Thyroid gland (tissue), 4 donors: Measurements from ENCODE around the gene TLE5. TPM values are rescaled to one million over a fixed set of nuclear protein-coding genes. Genes with fewer than 3 reads are reported as not detected.
A peak's percentile ranks its signal among the peaks of the same experiment; 100 is the strongest.
"Not testable (repeated sequence)": the region's sequence is repeated elsewhere in the genome, so short reads cannot be mapped to it uniquely, and the experiment has no call there.

ENCODE experiments used
- DNase-seq, 2 donors: peaks; one replicate each; pipeline ENCODE4 v3.0.0-alpha.2; 2019
- H3K27ac ChIP-seq, 3 donors: fragments of 200-600 bp; sonication (generic); 1 replicate in 2 of 3; 2 replicates in 1 of 3; pipeline ENCODE4 v1.5.1; 2016 to 2019; ENCODE audit warnings: mild to moderate bottlenecking in 1 of 3, moderate library complexity in 1 of 3
- H3K27me3 ChIP-seq: fragments of 200-600 bp; sonication (generic); one replicate; pipeline ENCODE4 v1.5.1; 2019
- H3K36me3 ChIP-seq, 2 donors: fragments of 200-600 bp; sonication (generic); one replicate each; pipeline ENCODE4 v1.5.1; 2016 to 2019
- H3K4me1 ChIP-seq, 2 donors: fragments of 200-600 bp; sonication (generic); one replicate each; pipeline ENCODE4 v1.5.1; 2017 to 2019
- H3K4me3 ChIP-seq, 3 donors: fragments of 200-600 bp; sonication (generic); replicated peaks in 1 of 3; 1 replicate in 2 of 3; 2 replicates in 1 of 3; pipeline ENCODE4 v1.5.1; 2016; ENCODE audit warnings: mild to moderate bottlenecking in 1 of 3
- H3K9me3 ChIP-seq: fragments of 200-600 bp; sonication (generic); one replicate; pipeline ENCODE4 v1.5.1; 2017
- POLR2A ChIP-seq, 2 donors: fragments of 450-650 bp; IDR thresholded peaks; one replicate each; pipeline ENCODE4 v1.6.1; 2017; ENCODE audit warnings: antibody characterized with exemption in 2 of 2, mild to moderate bottlenecking in 2 of 2, moderate library complexity in 1 of 2
- WGBS, 2 donors: methylation state at CpG; one replicate each; pipeline ENCODE4 v1.1.5; 2017; 5-methylcytosine and 5-hydroxymethylcytosine counted together
- intact Hi-C: fragments of 100-400 bp; cut with DNase I; formaldehyde crosslinking; loops from one replicate; pipeline ENCODE4 v1.15.1; 2023
- total RNA-seq, 4 donors: library from RNA; depleted of rRNA; stranded (reverse); fragments of >200 nt; gene quantifications; one replicate each; pipeline ENCODE4 v1.2.3, GENCODE V29; 2016
- TF ChIP-seq, protein P1 (sequence below), 6 experiments: fragments of 200-600 bp in 3 of 6; fragments of 450-650 bp in 3 of 6; sonication (generic) in 3 of 6; IDR thresholded peaks; one replicate each; pipeline ENCODE4 v1.5.1; 2016 to 2019; ENCODE audit warnings: antibody characterized with exemption in 6 of 6, mild to moderate bottlenecking in 2 of 6, inconsistent platforms in 1 of 6, moderate library complexity in 1 of 6

The TLE5 gene
- total RNA-seq, 4 donors from 2014 or later = 398 to 892 (median 498) TPM

DNA sequence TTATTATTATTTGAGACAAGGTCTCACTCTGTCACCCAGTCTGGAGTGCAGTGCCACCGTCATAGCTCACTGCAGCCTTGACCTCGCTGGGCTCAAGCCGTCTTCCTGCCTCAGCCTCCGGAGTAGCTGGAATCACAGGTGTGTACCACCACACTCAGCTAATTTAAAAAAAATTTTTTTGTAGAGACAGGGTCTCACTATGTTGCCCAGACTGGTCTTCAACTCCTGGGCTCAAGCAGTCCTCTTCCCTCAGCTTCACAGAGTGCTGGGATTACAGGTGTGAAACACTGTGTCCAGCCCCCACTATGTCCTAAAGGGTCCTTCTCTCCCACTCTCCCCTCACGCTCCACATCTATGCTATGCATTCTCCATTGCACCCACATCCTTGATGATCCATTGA is 24.1 kb downstream of the TLE5 start:
- Histone ChIP-seq H3K4me1 (peaks cover 11 to 30% of the 10 kb centered on the region in 2 donors), H3K9me3 (no peaks in the 10 kb centered on the region), H3K27me3 (no peaks in the 10 kb centered on the region), H3K4me3 (no peak overlapping the region), H3K27ac (no peak overlapping the region), H3K36me3 (no peaks in the 10 kb centered on the region)
- intact Hi-C loops = no loop called here
- no peak for DNase-seq
- no peak for TF ChIP-seq POLR2A (IDR thresholded peaks at IDR 0.05)
- TF ChIP-seq, protein P1, sequence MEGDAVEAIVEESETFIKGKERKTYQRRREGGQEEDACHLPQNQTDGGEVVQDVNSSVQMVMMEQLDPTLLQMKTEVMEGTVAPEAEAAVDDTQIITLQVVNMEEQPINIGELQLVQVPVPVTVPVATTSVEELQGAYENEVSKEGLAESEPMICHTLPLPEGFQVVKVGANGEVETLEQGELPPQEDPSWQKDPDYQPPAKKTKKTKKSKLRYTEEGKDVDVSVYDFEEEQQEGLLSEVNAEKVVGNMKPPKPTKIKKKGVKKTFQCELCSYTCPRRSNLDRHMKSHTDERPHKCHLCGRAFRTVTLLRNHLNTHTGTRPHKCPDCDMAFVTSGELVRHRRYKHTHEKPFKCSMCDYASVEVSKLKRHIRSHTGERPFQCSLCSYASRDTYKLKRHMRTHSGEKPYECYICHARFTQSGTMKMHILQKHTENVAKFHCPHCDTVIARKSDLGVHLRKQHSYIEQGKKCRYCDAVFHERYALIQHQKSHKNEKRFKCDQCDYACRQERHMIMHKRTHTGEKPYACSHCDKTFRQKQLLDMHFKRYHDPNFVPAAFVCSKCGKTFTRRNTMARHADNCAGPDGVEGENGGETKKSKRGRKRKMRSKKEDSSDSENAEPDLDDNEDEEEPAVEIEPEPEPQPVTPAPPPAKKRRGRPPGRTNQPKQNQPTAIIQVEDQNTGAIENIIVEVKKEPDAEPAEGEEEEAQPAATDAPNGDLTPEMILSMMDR (IDR thresholded peaks at IDR 0.05) = no peak
- WGBS, 2 donors = 85 to 86% methylated on average over 5 of the region's 5 CpGs

DNA sequence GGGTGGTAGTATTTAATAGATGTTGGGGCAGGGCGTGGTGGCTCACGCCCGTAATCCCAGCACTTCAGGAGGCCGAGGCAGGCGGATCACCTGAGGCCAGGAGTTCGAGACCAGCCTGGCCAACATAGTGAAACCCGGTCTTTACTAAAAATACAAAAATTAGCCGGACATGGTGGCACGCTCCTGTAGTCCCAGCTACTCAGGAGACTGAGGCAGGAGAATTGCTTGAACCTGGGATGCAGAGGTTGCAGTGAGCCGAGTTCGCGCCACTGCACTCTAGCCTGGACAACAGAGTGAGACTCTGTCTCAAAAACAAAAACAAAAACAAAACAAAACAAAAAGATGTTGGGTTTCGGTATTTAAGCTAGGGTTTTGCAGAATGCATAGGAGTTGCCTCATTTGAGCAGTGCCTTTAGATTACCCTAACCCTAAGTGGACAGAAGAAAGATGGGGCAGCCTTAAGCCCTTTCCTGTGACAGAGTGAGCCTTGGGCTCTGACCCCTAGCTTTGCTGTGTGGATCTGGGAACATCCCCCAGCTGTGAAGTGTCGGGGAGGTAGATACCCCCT is 25.2 kb downstream of the TLE5 start:
- DNase-seq, H3K27me3 ChIP-seq, H3K36me3 ChIP-seq, intact Hi-C loops, H3K9me3 ChIP-seq, H3K4me3 ChIP-seq: not testable (repeated sequence)
- Histone ChIP-seq H3K4me1 (peaks cover 11 to 30% of the 10 kb centered on the region in 2 donors), H3K27ac (peak overlapping the region in 2 of 3 donors; percentile 77 to 95)
- 83% methylated on average over 13 to 14 of the region's 14 CpGs for WGBS, 2 donors

DNA sequence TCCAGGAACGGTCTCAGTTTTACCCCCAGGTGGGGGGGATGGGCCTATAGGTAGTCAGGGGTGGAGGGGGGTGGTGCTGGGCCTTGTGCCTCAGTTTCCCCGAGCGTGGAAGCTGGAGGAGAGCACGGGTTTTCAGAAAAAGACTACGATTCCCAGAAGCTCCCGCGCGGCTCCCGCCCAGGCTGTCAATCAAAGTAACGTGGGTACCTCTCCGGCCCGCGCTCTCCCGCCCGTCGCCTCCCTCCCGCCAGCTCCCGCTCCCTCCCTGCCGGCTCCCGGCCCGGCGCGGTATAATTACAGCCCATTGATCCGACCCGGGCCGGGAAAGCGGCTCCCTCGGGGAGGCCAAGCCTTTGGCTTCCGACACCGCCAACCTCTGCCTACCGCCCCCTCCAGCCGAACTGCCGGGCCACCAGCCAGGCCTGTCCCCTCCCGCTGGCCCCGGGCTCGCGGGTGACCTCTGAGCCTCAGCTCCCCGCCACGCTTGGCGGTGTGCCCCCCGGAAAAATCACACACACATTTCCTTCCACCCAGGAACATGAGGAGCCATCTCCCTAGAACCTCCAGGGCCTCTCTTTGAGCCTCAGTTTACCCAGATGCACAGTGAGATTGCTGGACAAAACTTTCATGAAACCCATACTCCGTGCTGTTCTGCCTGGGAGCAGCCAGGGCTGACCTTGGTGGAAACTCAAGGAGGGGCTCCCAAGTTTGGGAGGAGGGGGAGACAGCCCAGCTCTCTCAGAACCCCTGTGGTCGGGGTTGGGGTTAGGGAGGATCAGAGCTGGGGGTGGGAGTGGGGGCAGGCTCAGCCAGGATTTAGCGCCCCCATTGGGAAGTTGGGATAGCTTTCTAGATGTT is 25.9 kb downstream of the TLE5 start:
- WGBS, 2 donors = 3 to 13% methylated on average over 3 to 11 of the region's 44 CpGs
- intact Hi-C loops = no loop called here
- peak in 1 of 2 donors; percentile 42 for TF ChIP-seq POLR2A (IDR thresholded peaks at IDR 0.05)
- TF ChIP-seq, protein P1 (IDR thresholded peaks at IDR 0.05) = peak in 1 of 6 experiments; percentile 13

DNA sequence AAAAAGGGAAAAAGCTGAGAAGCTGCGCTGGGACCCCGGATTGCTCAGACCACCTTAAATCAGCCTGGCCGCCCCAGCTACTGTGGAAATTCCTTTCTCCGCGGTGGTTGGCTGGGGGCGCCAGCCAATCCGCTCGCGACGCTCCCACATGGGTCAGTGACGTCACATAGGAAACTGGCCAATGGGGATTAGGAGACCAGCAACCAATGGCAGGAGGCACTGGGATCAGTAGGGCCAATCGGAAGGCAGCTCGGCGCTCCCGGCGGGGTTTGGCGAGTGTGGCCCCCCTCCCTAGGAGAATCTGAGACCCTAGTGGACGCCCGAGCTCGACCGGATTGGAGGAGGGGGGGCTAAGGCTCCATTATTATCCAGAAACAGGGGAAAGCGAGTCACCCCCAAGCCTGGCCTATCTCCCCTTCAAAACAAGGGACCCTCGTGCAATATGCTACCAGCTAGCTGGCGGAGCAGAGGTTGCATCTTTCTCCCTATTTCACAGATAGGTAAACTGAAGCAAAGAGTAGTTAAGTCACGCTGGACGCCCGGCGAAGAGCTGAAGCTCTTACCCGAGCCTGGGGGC is 26.7 kb downstream of the TLE5 start:
- no peaks in the 10 kb centered on the region for H3K27me3 ChIP-seq
- peak overlapping the region in 2 of 3 donors; percentile 27 to 42 for H3K4me3 ChIP-seq
- no peaks in the 10 kb centered on the region for H3K36me3 ChIP-seq
- TF ChIP-seq, protein P1 (IDR thresholded peaks at IDR 0.05) = no peak
- TF ChIP-seq POLR2A (IDR thresholded peaks at IDR 0.05) = peak in 1 of 2 donors; percentile 61
- no peaks in the 10 kb centered on the region for H3K9me3 ChIP-seq
- peak; percentile 99 for DNase-seq
- 0% methylated on average over 28 to 29 of the region's 29 CpGs for WGBS, 2 donors
- peaks cover 11 to 25% of the 10 kb centered on the region in 2 donors for H3K4me1 ChIP-seq
- peak overlapping the region; percentile 77 to 95 (median 94) for H3K27ac ChIP-seq
- intact Hi-C loops = no loop called here

More for the DNA sequence above, 25.9 kb downstream of the TLE5 start:
- Histone ChIP-seq H3K27ac (peak overlapping the region; percentile 77 to 95 (median 94)), H3K36me3 (no peaks in the 10 kb centered on the region), H3K4me3 (peak overlapping the region in 2 of 3 donors; percentile 27 to 42), H3K9me3 (no peaks in the 10 kb centered on the region), H3K27me3 (no peaks in the 10 kb centered on the region), H3K4me1 (peaks cover 11 to 25% of the 10 kb centered on the region in 2 donors)
- DNase-seq = peak; percentile 93 to 94

DNA sequence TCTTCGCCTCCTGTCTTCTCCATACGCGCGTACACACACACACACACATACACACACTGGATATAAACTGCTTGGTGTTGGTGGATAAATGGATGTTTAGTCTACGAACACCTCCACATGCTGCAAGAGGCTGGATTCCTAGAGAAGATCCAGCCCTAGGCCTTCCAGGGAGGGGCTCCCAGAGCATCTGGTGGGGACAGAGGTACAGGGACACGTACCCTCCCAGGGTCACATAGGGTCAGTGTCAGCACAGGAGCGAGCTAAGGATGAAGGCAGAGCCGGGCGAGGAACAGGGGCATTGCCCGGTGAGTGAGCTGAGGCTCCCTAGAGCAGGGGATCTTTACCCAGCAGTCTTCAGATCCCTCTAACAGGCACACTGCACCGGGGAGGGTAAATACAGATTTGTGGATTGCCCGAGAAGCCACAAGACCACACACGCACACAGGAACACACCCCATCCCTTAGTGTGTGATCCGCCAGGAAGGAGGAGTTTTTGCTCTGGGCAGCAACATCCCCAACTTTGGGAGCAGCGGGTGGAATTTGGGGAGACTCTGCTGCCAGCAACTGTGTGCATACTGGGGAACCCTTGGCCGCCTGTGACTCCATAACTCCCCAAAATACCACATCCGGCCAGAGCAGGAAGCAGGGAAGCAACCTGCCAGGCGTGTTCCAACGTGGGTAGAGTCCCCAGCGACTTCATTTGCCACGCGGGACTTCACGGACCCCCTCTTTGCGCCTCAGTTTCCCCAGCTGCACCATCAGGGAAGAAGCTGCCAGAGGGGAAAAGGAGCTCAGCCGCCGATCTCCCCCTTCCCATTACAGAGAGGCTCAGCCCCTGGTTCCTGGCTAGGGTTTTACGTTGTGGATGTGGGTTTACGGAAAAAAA is 27.4 kb downstream of the TLE5 start:
- WGBS, 2 donors = 31 to 36% methylated on average over 18 to 28 of the region's 28 CpGs
- no peak for DNase-seq
- Histone ChIP-seq H3K27ac (peak overlapping the region in 2 of 3 donors; percentile 77 to 95), H3K9me3 (no peaks in the 10 kb centered on the region), H3K4me3 (peak overlapping the region in 1 of 3 donors; percentile 36), H3K27me3 (no peaks in the 10 kb centered on the region), H3K36me3 (no peaks in the 10 kb centered on the region), H3K4me1 (peaks cover 11 to 28% of the 10 kb centered on the region in 2 donors)
- TF ChIP-seq POLR2A (IDR thresholded peaks at IDR 0.05) = no peak
- TF ChIP-seq, protein P1 (IDR thresholded peaks at IDR 0.05) = no peak
- intact Hi-C loops = loop anchor here (5.0 kb wide), 1 partner anchor 72 kb away; no protein-coding TSS in a partner anchor
